WTC11 (cell line): ENCODE results near the gene CCND3. TPM values are rescaled to one million over a fixed set of nuclear protein-coding genes. Genes with fewer than 3 reads are reported as not detected.

Experiments
- ATAC-seq: fragments of 200-7000 bp; cut with Tn5 transposase; 2 replicates; pipeline ENCODE4 v1.10.0; 2021; ENCODE audit warnings: mild to moderate bottlenecking, moderate library complexity
- CTCF ChIA-PET: fragments of 300-600 bp; sonication (Branson Sonifier 250); formaldehyde crosslinking; loops from one replicate; lab custom pipeline; 2021; ENCODE audit warnings: antibody characterized with exemption; lab: Charles Lee
- POLR2A ChIA-PET: fragments of 350-600 bp; sonication (Branson Sonifier 250); formaldehyde crosslinking; loops from one replicate; lab custom pipeline; 2021; ENCODE audit warnings: antibody characterized with exemption; lab: Charles Lee
- DNase-seq: peaks from one replicate; pipeline ENCODE4 v3.0.0; 2021; ENCODE audit warnings: low spot score
- H3K27ac Mint-ChIP-seq: 2 replicates; pipeline ENCODE4 v1.8.0; 2021; ENCODE audit warnings: mixed read lengths
- H3K27me3 Mint-ChIP-seq: 2 replicates; pipeline ENCODE4 v1.8.0; 2021; ENCODE audit warnings: low read depth, mild to moderate bottlenecking, moderate library complexity, mixed read lengths
- H3K36me3 Mint-ChIP-seq: 2 replicates; pipeline ENCODE4 v1.8.0; 2021; ENCODE audit warnings: mixed read lengths
- H3K4me1 Mint-ChIP-seq: 2 replicates; pipeline ENCODE4 v1.8.0; 2022; ENCODE audit warnings: mixed read lengths
- H3K4me3 Mint-ChIP-seq: 2 replicates; pipeline ENCODE4 v1.8.0; 2021; ENCODE audit warnings: mild to moderate bottlenecking, moderate library complexity, mixed read lengths
- H3K9me3 Mint-ChIP-seq: 2 replicates; pipeline ENCODE4 v1.8.0; 2021; ENCODE audit warnings: mixed read lengths
- CBFB ChIP-seq: sonication (generic); formaldehyde crosslinking; IDR thresholded peaks from 2 replicates; pipeline ENCODE4 v1.8.1; 2022; ENCODE audit warnings: mild to moderate bottlenecking, low read depth, missing genetic modification reagents
- E2F1 ChIP-seq: sonication (generic); formaldehyde crosslinking; IDR thresholded peaks from 2 replicates; pipeline ENCODE4 v1.8.0; 2022; ENCODE audit warnings: mild to moderate bottlenecking, missing genetic modification reagents
- E2F4 ChIP-seq: sonication (generic); formaldehyde crosslinking; IDR thresholded peaks from 2 replicates; pipeline ENCODE4 v1.8.1; 2022; ENCODE audit warnings: low read depth, mild to moderate bottlenecking, moderate library complexity, missing genetic modification reagents, borderline replicate concordance
- ELF4 ChIP-seq: sonication (generic); formaldehyde crosslinking; IDR thresholded peaks from 2 replicates; pipeline ENCODE4 v1.8.1; 2022; ENCODE audit warnings: low read depth, mild to moderate bottlenecking, moderate library complexity, missing genetic modification reagents
- IRF1 ChIP-seq: sonication (generic); formaldehyde crosslinking; IDR thresholded peaks from 2 replicates; pipeline ENCODE4 v1.8.0; 2023; ENCODE audit warnings: missing genetic modification reagents
- NFATC4 ChIP-seq: fragments of 250-450 bp; sonication (Bioruptor Pico); IDR thresholded peaks from 2 replicates; pipeline ENCODE4 v1.9.0; 2021; ENCODE audit warnings: mild to moderate bottlenecking
- SMAD3 ChIP-seq: sonication (generic); formaldehyde crosslinking; IDR thresholded peaks from 2 replicates; pipeline ENCODE4 v1.8.0; 2022; ENCODE audit warnings: missing genetic modification reagents, mild to moderate bottlenecking, borderline replicate concordance
- SMAD4 ChIP-seq: sonication (generic); formaldehyde crosslinking; IDR thresholded peaks from 2 replicates; pipeline ENCODE4 v1.8.0; 2022; ENCODE audit warnings: mild to moderate bottlenecking, missing genetic modification reagents
- STAT6 ChIP-seq: sonication (generic); formaldehyde crosslinking; conservative IDR thresholded peaks from 2 replicates; pipeline ENCODE4 v1.8.1; 2023; ENCODE audit warnings: mild to moderate bottlenecking, low read depth, missing genetic modification reagents, moderate library complexity
- ZBTB21 ChIP-seq: sonication (generic); formaldehyde crosslinking; IDR thresholded peaks from 2 replicates; pipeline ENCODE4 v1.8.1; 2023; ENCODE audit warnings: mild to moderate bottlenecking, missing genetic modification reagents, borderline replicate concordance
- ZNF121 ChIP-seq: sonication (generic); formaldehyde crosslinking; IDR thresholded peaks from 2 replicates; pipeline ENCODE4 v1.8.0; 2023; ENCODE audit warnings: missing genetic modification reagents
- ZNF396 ChIP-seq: fragments of 250-450 bp; sonication (Bioruptor Pico); IDR thresholded peaks from 2 replicates; pipeline ENCODE4 v1.8.0; 2021; ENCODE audit warnings: mild to moderate bottlenecking, moderate library complexity, borderline replicate concordance
- ZNF532 ChIP-seq: fragments of 250-450 bp; sonication (Bioruptor Pico); IDR thresholded peaks from 2 replicates; pipeline ENCODE4 v1.9.0; 2021; ENCODE audit warnings: mild to moderate bottlenecking, borderline replicate concordance
- total RNA-seq: library from RNA; stranded (reverse); gene quantifications from 3 replicates; pipeline ENCODE4 v1.2.3, GENCODE V29; 2021

Gene CCND3
- total RNA-seq, 1 experiment from 2014 or later: 33.6 TPM

GRCh38 chr6:41931792-41932191 is 9.8 kb downstream of the CCND3 start (continued):
- TF ChIP-seq ZNF532 (CRISPR knock-in tag): no peak
- no peak for TF ChIP-seq E2F4
- no peak for TF ChIP-seq CBFB (CRISPR knock-in tag)
- TF ChIP-seq E2F1 (CRISPR knock-in tag): no peak
- TF ChIP-seq STAT6: no peak
- TF ChIP-seq IRF1 (CRISPR knock-in tag): no peak
- TF ChIP-seq ZNF121 (CRISPR knock-in tag): no peak
- no peak for TF ChIP-seq ZBTB21 (CRISPR knock-in tag)

GRCh38 chr6:41929924-41930323 is 11.7 kb downstream of the CCND3 start:
- Mint-ChIP-seq H3K4me1 (no peaks in the 10 kb centered on the region), H3K36me3 (peaks cover 72% of the 10 kb centered on the region), H3K27ac (no peak overlapping the region), H3K9me3 (no peaks in the 10 kb centered on the region), H3K4me3 (no peak overlapping the region)
- DNase-seq: no peak
- ATAC-seq: no peak
- ChIA-PET POLR2A (interaction anchor here (0.9 to 1.1 kb wide), 2 partner anchors 9 to 34 kb away, joined by 3 read pairs; partner anchors contain the start of genes BYSL and MED20), CTCF (interaction anchor here (2.9 kb wide), 1 partner anchor 9 kb away, joined by 13 read pairs; the partner anchor contains the start of genes BYSL and MED20)
- TF ChIP-seq ZNF396 (no peak), NFATC4 (no peak)
- TF ChIP-seq, all 79 proteins: peak for 0
- H3K27me3 Mint-ChIP-seq: no peaks in the 10 kb centered on the region

DNA sequence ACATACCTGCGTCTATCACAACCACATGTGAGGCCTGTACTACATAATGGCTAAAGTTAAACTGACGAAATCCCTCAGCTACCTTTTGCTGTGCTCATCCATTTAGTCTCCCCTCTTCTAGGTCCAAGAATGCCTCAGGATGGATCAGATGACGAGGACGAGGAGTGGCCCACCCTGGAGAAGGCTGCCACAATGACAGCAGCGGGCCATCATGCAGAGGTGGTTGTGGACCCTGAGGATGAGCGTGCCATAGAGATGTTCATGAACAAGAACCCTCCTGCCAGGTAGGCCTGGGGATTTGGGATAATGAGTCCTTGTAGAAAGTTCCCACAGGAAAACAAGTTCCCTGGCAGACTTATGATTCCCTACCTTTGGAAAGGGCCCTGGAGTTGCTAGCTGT is 14.4 kb downstream of the CCND3 start:
- Mint-ChIP-seq H3K27ac (no peak overlapping the region), H3K4me1 (peaks cover 12% of the 10 kb centered on the region), H3K9me3 (no peaks in the 10 kb centered on the region), H3K4me3 (no peak overlapping the region), H3K36me3 (peaks cover 74% of the 10 kb centered on the region), H3K27me3 (no peaks in the 10 kb centered on the region)
- no peak for TF ChIP-seq SMAD4 (CRISPR knock-in tag)
- TF ChIP-seq ZNF121 (CRISPR knock-in tag): no peak
- no peak for TF ChIP-seq ELF4 (CRISPR knock-in tag)
- no peak for TF ChIP-seq SMAD3 (CRISPR knock-in tag)
- POLR2A ChIA-PET: no interaction called here
- CTCF ChIA-PET: interaction anchor here (1.1 kb wide), 1 partner anchor 9 kb away, joined by 3 read pairs; no protein-coding TSS in a partner anchor
- DNase-seq (no peak), ATAC-seq (no peak)
